Measurements from ENCODE around the gene ITGB4.
"Not testable (repeated sequence)": the region's sequence is repeated elsewhere in the genome, so short reads cannot be mapped to it uniquely, and the experiment has no call there.

ITGB4 gene

DNA sequence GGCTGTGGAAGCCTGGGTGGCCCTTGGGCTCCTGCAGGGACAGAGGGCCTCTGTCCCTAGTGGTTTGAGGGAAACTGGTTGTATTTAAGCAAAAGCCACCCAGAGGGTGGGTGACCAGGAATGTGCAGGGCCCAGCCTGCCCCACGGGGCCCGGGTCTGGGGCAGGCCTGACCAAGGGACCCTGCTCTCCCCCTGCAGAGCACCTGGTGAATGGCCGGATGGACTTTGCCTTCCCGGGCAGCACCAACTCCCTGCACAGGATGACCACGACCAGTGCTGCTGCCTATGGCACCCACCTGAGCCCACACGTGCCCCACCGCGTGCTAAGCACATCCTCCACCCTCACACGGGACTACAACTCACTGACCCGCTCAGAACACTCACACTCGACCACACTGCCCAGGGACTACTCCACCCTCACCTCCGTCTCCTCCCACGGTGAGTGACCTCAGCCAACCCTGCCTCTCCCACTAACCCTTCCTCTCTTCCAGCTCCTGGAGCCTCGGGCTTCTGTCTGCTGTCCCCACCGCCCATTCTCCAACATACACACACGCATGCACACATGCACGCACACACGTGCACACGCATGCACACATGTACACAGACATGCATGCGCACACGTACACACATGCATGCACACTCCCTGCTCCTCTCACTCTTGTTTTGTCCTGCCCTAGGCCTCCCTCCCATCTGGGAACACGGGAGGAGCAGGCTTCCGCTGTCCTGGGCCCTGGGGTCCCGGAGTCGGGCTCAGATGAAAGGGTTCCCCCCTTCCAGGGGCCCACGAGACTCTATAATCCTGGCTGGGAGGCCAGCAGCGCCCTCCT, 33.3 kb downstream of the ITGB4 start:
- DNase-seq: no peak

DNA sequence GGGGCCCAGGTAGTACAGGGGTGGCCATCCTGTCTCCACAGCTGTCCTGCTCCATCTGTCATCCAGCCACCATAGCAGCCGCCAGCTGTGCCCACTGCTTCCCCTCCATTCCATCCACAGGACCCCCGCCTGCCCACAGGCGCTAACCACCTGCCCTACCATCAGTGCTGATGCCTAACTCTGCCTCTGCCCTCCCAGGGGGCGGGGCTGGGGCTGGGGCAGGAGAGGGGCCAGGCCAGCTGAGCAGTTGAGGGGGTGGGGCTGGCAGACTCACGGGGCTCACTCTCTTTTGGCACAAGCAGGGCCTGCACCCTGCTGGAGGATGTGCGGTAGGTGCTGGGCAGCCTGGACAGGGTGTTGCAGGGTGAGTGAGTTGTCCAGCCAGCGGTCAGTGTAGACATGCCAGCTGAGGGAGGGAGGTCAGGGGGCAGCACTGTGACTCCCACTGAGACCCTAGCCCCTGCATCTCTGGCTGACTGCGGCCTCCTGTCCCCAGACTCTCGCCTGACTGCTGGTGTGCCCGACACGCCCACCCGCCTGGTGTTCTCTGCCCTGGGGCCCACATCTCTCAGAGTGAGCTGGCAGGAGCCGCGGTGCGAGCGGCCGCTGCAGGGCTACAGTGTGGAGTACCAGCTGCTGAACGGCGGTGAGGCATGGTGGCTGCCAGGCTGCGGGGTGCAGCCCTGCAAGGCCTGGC, 34.1 kb downstream of the ITGB4 start:
- no peak for DNase-seq

DNA sequence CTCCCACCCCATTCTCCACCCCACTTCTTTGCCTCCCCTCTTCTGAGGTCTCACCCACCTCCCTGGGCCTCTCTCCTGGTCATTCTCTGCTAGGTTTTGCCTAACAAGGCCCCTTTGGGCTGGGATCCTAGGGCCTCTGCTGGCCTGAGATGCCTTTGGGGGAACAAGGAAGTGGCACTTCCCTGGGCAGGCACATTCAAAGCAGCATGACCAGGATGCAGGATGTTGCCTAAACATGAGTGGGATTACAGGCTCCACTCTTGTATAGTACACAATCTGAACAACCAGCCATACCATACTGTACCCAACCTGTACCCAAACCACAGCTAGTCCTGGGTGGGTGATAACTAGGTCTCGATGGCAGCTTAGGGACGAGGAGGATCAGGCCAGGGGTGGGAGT, 34.7 kb downstream of the ITGB4 start:
- DNase-seq: no peak

DNA sequence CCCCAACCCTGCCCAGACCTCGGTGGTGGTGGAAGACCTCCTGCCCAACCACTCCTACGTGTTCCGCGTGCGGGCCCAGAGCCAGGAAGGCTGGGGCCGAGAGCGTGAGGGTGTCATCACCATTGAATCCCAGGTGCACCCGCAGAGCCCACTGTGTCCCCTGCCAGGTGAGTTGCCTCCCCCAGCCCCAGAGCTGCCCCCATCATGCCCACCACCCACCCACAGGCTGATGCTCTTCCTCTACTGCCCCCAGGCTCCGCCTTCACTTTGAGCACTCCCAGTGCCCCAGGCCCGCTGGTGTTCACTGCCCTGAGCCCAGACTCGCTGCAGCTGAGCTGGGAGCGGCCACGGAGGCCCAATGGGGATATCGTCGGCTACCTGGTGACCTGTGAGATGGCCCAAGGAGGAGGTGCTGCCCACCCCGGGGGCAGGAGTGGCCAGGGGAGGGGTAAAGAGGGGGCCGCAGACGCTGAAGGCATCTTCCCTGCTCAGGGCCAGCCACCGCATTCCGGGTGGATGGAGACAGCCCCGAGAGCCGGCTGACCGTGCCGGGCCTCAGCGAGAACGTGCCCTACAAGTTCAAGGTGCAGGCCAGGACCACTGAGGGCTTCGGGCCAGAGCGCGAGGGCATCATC, 35.3 kb downstream of the ITGB4 start:
- no peak for DNase-seq

GRCh38 chr17:75757086-75757681, 35.9 kb downstream of the ITGB4 start:
- no peak for DNase-seq

DNA sequence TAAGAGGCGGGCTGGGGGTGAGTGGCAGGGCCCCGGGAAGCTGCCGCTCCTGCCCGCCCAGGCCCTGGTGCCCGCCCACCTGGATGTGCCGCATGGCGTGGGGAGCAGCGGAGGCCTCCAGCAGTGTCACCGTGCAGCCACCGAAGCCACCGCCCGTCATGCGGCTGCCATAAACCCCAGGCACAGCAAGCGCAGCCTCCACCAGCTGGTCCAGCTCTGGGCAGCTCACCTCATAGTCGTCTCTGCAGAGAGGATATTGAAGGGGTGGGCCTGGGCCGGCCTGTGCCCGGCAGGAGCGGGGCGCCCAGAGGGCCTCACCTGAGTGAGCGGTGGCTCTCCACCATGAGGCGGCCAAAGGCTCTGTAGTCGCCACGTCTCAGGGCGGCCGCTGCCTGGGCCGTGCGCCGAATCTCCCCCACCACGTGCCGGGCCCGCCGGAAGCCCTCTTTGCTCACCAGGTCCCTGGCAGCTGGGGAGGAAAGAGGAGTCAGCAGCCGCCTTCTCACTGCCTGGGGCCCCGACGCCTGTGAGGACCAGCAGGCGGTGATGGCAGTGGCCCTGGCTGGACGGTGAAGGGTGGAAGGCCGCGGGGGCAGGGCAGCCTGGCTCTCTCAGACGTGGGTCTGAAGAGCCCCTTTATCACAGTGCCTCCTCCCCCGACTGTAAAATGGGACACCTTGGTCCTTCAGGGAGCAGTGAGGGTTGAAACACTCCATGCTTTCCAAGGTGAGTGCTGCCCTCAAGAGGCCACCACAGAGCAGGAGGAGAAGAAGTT, 37.1 kb downstream of the ITGB4 start:
- DNase-seq: no peak

- no peak for DNase-seq
Observed at GRCh38 chr17:75759457-75759856, 38.2 kb downstream of the ITGB4 start.

GRCh38 chr17:75759978-75760640, 38.9 kb downstream of the ITGB4 start:
- DNase-seq: not testable (repeated sequence)

DNA sequence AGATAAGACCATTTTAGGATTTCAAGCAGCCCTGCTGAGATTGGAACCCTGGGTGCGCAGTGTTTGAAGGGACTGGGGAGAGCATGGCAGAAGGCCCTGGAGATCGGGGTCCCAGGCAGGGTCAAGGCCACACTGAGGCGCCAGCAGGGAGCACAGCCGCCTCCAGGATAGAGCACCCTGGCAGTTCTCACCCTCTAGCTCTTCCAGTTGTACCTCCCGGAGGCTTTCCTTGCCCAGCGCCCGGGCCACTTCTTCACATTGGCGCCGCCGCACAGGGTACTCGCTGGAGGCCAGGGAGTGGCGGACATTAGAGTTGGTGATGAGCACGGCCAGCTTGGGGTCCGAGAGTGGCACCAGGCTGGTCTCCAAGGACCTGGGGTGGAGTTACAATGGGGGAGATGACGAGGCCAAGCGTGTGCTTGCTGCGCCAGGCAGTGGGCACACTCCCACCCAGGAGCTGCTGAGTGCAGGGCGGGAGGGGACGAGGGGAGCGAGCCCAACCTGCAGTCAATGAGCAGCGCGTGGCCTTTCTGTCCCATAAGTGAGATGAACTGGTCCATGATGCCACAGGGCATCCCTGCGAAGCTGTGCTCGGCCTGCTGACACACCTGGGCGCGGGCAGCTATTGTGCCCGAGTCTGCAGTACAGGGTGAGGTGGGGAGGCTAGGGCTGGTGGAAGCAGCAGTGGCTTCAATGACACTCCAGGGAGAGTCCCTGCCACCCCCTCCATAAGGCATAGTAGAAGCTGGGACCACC, 41.4 kb downstream of the ITGB4 start:
- DNase-seq: no peak

GRCh38 chr17:75763269-75763607, 42.0 kb downstream of the ITGB4 start:
- no peak for DNase-seq

DNA sequence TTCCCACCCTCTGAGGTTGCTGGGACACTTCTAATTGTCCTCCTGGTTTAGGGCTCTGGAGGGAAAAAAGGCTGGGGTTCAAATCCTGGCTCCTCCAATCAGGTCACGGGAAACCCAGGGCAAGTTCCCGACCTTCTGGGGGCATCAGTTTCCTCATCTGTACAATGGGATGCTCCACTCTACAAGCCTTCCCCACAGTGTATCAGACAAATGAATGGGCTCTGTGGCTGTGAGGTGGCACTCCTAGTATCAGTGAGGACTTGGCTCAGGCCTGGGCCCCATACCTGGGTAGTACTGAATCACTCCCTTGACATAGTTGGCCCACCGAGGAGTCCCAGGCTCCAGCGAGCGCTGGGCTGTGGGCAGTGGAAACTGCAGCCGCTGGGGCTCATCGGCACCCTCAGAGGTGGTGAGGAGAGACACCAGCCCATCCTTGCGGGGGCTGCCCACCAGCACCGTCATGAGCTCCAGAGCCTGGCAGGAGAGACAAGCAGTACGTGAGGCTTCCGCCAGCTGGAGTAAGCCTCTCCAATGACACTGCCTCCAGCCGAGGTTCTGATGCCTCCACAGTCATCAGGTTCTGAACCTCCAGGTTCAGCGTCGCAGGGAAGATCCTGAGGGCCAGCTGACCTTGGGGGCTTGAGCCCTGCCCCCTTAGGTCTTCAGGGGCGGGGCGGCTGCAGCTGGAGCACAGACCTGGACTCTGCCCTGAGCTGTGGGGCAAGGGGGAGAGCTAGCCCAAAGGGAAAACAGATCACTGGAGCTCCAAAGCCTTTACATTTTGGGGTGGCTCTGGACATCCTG, 42.6 kb downstream of the ITGB4 start:
- no peak for DNase-seq

DNA sequence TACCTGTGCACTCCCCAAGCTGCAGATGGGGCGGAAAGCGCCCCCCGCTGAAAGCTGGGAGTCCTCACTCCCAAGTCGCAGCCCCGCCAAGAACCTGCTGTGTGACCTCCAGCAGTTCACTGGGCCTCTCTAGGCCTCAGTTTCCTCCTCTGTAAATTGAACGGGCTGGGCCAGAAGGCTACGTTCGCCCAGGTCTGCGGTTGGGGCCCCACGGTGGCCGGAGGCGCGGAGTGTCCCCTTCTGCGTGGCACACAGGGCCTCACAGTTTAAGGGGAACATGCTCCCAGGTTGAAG, 43.1 kb downstream of the ITGB4 start:
- no peak for DNase-seq

- peak; percentile 37 to 44 for DNase-seq
Observed at GRCh38 chr17:75764711-75765421, 43.6 kb downstream of the ITGB4 start, which contains the start of gene GALK1. GALK1 (minus strand) TSS chr17:75765192; CDS start chr17:75765136, 56 bp downstream.

DNA sequence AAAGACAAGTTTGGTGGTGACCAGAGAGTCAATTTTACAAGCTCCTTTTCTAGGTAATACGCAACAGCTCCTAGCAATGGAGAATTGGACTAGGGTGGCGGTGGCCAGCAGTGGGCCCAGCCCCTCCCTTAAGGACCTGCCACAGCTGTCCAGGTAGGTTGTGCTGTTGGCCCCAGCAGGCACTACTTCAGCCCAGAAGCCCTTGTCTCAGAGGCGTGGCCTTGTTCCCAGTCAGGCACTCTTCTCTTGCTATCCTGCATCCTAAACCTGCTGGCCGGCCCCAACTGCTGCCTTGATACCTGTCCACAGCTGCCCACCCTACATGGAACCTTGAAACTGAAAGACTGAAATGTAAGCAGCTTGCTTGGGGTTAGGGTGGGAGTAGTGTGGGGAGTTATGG, 44.7 kb downstream of the ITGB4 start:
- no peak for DNase-seq

- DNase-seq: no peak
Observed at GRCh38 chr17:75767881-75768280, 46.6 kb downstream of the ITGB4 start.

GRCh38 chr17:75769536-75769935, 48.3 kb downstream of the ITGB4 start:
- DNase-seq: no peak

- no peak for DNase-seq
Observed at GRCh38 chr17:75771334-75772281, 50.3 kb downstream of the ITGB4 start.

DNA sequence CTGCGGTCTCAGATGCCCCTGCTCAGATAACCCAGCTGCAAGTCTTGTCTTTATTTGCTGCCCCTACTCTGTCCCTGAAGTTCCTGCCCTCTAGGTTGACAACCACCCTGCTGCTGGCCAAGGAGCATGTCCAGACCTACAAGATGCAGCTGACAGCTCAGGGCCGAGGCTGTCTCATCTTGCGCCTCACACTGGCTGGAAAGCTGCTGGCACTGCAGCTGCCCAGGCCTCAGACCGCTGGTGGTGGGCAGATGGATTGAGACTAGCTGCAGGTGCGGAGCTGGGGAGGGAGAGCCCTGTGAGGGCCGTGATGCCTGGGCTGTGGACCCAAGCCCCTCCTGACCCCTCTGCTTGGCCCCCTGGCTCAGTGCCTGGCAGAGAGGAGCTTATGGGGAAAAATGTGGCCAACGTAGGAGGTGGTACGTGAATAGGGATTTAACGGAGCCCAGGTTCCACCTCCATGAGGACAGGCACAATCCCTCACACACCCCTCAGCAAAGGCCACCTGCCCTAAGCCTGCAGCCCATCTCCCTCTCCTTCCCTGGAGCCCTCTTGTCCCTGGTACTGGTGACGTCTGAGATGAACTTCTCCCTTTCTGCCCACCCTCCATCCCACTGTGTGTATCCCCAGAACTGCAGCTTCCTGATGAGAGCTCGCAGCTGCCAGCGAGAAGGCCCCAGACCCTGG, 52.0 kb downstream of the ITGB4 start:
- no peak for DNase-seq

Data from NCI-H1930 (cell line).